ENCODE measurements around the gene DIPK1B. TPM values are rescaled to one million over a fixed set of nuclear protein-coding genes. Genes with fewer than 3 reads are reported as not detected.

DIPK1B gene
- total RNA-seq, 2 donors from 2014 or later: 2.0 to 25.7 TPM

- no peak for ATAC-seq
- no peaks in the 10 kb centered on the region for H3K27me3 ChIP-seq
- H3K9me3 ChIP-seq: no peaks in the 10 kb centered on the region
- 63 to 86% methylated on average over 11 of the region's 11 CpGs for WGBS, 2 donors
- intact Hi-C loops (cut with DNase I): no loop called here
- H3K27ac ChIP-seq: peak overlapping the region; percentile 34 to 87 (median 79)
- TF ChIP-seq CTCF (IDR thresholded peaks at IDR 0.05): no peak
- TF ChIP-seq POLR2A (IDR thresholded peaks at IDR 0.05): no peak
- H3K4me3 ChIP-seq: no peak overlapping the region
- no peak for DNase-seq
- no peaks in the 10 kb centered on the region for H3K36me3 ChIP-seq (replicated peaks in 1 of 2; ENCODE audit: insufficient read depth in 1 of 2, low read depth in 2 of 2)
- peaks cover 53% of the 10 kb centered on the region for H3K4me1 ChIP-seq
These were observed 13.6 kb upstream of the DIPK1B start for GRCh38 chr9:136698635-136699246.

DNA sequence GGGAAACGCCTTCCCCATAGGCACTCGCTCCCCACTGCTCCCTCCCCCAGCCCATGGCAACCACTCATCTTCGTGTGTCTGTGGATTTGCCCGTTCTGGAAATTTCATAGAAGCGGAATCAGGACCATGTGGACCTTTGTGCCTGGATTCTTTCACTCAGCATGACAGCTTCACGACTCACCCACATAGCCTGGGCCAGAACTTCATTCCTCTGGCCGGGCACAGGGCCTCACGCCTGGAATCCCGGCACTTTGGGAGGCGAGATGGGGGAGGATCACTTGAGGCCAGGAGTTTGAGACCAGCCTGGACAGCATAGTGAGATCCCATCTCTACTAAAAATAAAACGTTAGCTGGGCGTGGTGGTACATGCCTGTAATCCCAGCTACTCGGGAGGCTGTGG is 12.1 kb upstream of the DIPK1B start:
- ATAC-seq (no peak), DNase-seq (no peak)
- Histone ChIP-seq H3K36me3 (replicated peaks in 1 of 2; ENCODE audit: insufficient read depth in 1 of 2, low read depth in 2 of 2) (no peaks in the 10 kb centered on the region), H3K4me1 (peaks cover 37% of the 10 kb centered on the region), H3K9me3 (no peaks in the 10 kb centered on the region), H3K27me3 (no peaks in the 10 kb centered on the region), H3K4me3 (no peak overlapping the region), H3K27ac (no peak overlapping the region)
- WGBS, 2 donors: 78 to 82% methylated on average over 13 of the region's 13 CpGs
- intact Hi-C loops (cut with DNase I): no loop called here
- TF ChIP-seq POLR2A (IDR thresholded peaks at IDR 0.05) (no peak), CTCF (IDR thresholded peaks at IDR 0.05) (no peak)

DNA sequence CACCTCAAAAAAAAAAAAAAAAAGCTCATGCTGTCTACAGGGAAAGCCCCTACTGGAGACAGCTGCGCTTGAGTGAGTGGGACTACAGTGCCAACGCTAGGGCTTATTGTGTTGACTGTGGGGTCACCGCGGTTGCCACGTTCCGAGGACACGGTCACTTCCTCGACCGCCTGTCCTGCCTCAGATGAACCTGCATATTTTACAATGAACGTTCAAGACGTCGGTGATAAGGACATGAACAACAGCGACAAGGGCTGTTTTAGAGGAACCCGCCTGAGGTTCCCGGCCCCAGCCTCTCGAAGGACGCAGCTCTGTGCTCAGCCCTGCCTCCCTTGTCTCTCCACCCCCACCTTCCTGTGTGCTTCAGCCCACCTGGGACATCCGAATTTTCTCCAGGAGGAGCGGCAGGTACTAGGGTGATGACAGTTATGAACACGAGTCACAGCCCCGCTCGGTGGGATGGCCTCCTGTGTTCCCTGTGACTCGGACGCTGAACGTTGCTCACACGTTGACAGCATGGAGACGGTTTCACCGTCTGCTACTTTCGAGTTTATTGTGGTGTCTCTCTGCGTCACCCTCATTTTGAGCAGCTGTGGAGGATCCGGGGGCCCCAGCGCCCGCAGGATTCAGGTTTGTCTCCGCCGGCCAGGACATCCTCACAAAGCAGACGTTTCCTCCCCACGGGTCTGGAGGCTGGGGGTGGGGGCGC is 11.3 kb upstream of the DIPK1B start:
- 50 to 67% methylated on average over 32 to 38 of the region's 38 CpGs for WGBS, 2 donors
- no peaks in the 10 kb centered on the region for H3K9me3 ChIP-seq
- DNase-seq (peak in 1 of 4 donors; percentile 4), ATAC-seq (no peak)
- TF ChIP-seq CTCF (IDR thresholded peaks at IDR 0.05) (no peak), POLR2A (IDR thresholded peaks at IDR 0.05) (no peak)
- no peak overlapping the region for H3K27ac ChIP-seq
- no peak overlapping the region for H3K4me3 ChIP-seq
- intact Hi-C loops (cut with DNase I): no loop called here
- peaks cover 29% of the 10 kb centered on the region for H3K4me1 ChIP-seq
- no peaks in the 10 kb centered on the region for H3K27me3 ChIP-seq
- H3K36me3 ChIP-seq (replicated peaks in 1 of 2; ENCODE audit: insufficient read depth in 1 of 2, low read depth in 2 of 2): no peaks in the 10 kb centered on the region

GRCh38 chr9:136701668-136702053 is 10.7 kb upstream of the DIPK1B start:
- Histone ChIP-seq H3K9me3 (no peaks in the 10 kb centered on the region), H3K4me1 (peaks cover 24% of the 10 kb centered on the region), H3K27me3 (no peaks in the 10 kb centered on the region), H3K36me3 (replicated peaks in 1 of 2; ENCODE audit: insufficient read depth in 1 of 2, low read depth in 2 of 2) (no peaks in the 10 kb centered on the region), H3K27ac (no peak overlapping the region), H3K4me3 (no peak overlapping the region)
- intact Hi-C loops (cut with DNase I): no loop called here
- WGBS, 2 donors: 65 to 78% methylated on average over 10 of the region's 10 CpGs
- no peak for ATAC-seq
- no peak for DNase-seq
- TF ChIP-seq POLR2A (IDR thresholded peaks at IDR 0.05): no peak
- TF ChIP-seq CTCF (IDR thresholded peaks at IDR 0.05): no peak
